ENCODE measurements around the gene TTLL1.
"Not testable (repeated sequence)": the region's sequence is repeated elsewhere in the genome, so short reads cannot be mapped to it uniquely, and the experiment has no call there.

The TTLL1 gene

GRCh38 chr22:43110444-43110926 is 21.3 kb upstream of the TTLL1 start, which contains the start of gene BIK:
BIK (plus strand) TSS chr22:43110750; CDS start chr22:43124023, 13,273 bp downstream.
- no peak for DNase-seq (ENCODE audit: low spot score)

GRCh38 chr22:43109921-43110443 is 20.8 kb upstream of the TTLL1 start:
- no peak for DNase-seq (ENCODE audit: low spot score)

GRCh38 chr22:43109511-43109910 is 20.3 kb upstream of the TTLL1 start:
- DNase-seq (ENCODE audit: low spot score) = no peak

- no peak for DNase-seq (ENCODE audit: low spot score)
Measured at GRCh38 chr22:43106302-43106701, 17.1 kb upstream of the TTLL1 start.

- not testable (repeated sequence) for DNase-seq (ENCODE audit: low spot score)
Measured at GRCh38 chr22:43104950-43105349, 15.8 kb upstream of the TTLL1 start.

GRCh38 chr22:43104056-43104625 is 14.9 kb upstream of the TTLL1 start:
- not testable (repeated sequence) for DNase-seq (ENCODE audit: low spot score)

GRCh38 chr22:43101306-43101705 is 12.1 kb upstream of the TTLL1 start:
- DNase-seq (ENCODE audit: low spot score) = no peak

- DNase-seq (ENCODE audit: low spot score) = no peak
Measured at GRCh38 chr22:43100225-43100624, 11.0 kb upstream of the TTLL1 start.

- no peak for DNase-seq (ENCODE audit: low spot score)
Measured at GRCh38 chr22:43099095-43099494, 9.9 kb upstream of the TTLL1 start.

GRCh38 chr22:43098356-43098755 is 9.2 kb upstream of the TTLL1 start:
- no peak for DNase-seq (ENCODE audit: low spot score)

GRCh38 chr22:43096420-43096819 is 7.2 kb upstream of the TTLL1 start:
- DNase-seq (ENCODE audit: low spot score) = no peak

- no peak for DNase-seq (ENCODE audit: low spot score)
Measured at GRCh38 chr22:43094551-43094950, 5.4 kb upstream of the TTLL1 start.

GRCh38 chr22:43094085-43094484 is 4.9 kb upstream of the TTLL1 start:
- DNase-seq (ENCODE audit: low spot score) = no peak

GRCh38 chr22:43092085-43092484 is 2.9 kb upstream of the TTLL1 start:
- no peak for DNase-seq (ENCODE audit: low spot score)

- peak; percentile 65 for DNase-seq (ENCODE audit: low spot score)
Measured at GRCh38 chr22:43090130-43090789, 1.1 kb upstream of the TTLL1 start.

- no peak for DNase-seq (ENCODE audit: low spot score)
Measured at GRCh38 chr22:43088627-43088983, 586 bp downstream of the TTLL1 start.

GRCh38 chr22:43085658-43086606 is 3.3 kb downstream of the TTLL1 start:
- DNase-seq (ENCODE audit: low spot score) = no peak

- no peak for DNase-seq (ENCODE audit: low spot score)
Measured at GRCh38 chr22:43081968-43082367, 7.2 kb downstream of the TTLL1 start.

GRCh38 chr22:43080616-43081015 is 8.6 kb downstream of the TTLL1 start:
- no peak for DNase-seq (ENCODE audit: low spot score)

- no peak for DNase-seq (ENCODE audit: low spot score)
Measured at GRCh38 chr22:43079742-43080141, 9.4 kb downstream of the TTLL1 start.

- DNase-seq (ENCODE audit: low spot score) = no peak
Measured at GRCh38 chr22:43078522-43078921, 10.7 kb downstream of the TTLL1 start.

GRCh38 chr22:43077121-43077877 is 11.9 kb downstream of the TTLL1 start:
- DNase-seq (ENCODE audit: low spot score) = peak; percentile 28
